NCI-H2196 (cell line): ENCODE measurements around the gene DMD.

ENCODE experiments used
- DNase-seq: peaks from one replicate; lab custom pipeline; 2025; ENCODE audit not compliant: unreplicated experiment; lab: John Stamatoyannopoulos, UW

DMD gene

GRCh38 chrX:31318866-31319265, 1892.5 kb downstream of the DMD start:
- DNase-seq = no peak

DNA sequence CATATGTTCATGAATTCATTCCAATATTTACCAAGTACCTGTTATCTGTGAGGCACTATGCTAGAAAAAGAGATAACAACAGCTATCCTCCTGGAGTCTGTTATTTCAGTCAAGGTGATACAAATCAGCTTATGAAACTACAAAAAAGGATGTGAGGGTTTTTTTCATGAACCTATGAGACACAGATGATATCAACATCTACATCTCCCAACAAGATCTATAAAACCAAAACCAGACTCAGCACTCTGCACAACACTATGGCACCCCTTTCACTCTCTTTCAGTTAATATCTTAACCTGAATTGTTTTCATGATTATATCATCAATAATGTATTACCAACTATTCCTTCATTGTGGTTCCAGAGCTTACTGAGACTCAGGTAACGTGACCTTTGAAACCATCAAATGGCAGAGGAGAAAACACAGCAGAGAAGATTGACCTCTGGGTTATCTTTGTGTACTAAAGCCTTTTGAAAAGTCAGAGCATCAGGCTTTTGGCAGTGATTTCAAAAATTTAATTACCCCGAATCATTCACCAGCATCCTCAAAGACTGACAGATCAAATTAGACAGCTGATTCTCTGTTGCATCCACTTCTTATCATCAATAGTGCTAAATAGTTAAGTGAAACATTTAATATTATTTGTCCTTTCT, 1894.9 kb downstream of the DMD start:
- no peak for DNase-seq

DNA sequence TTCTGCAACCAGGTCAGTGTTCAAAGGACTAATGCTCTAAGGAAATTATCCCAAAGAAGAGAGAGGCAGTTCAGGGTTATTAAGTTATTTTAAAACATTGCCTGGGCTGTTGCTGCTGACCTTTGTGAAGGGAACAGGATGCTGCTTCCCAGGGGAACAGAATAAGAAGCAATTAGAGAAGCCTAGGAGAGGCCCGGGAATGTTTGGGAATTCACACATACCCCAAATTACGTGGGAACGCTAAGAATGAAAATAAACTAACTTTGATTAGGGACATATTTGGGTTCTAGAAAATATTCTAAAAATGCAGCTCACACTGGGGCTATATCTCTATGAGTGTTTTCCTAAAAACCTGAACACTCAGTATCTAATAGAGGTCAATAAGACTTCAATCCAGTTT, 1896.4 kb downstream of the DMD start:
- no peak for DNase-seq

DNA sequence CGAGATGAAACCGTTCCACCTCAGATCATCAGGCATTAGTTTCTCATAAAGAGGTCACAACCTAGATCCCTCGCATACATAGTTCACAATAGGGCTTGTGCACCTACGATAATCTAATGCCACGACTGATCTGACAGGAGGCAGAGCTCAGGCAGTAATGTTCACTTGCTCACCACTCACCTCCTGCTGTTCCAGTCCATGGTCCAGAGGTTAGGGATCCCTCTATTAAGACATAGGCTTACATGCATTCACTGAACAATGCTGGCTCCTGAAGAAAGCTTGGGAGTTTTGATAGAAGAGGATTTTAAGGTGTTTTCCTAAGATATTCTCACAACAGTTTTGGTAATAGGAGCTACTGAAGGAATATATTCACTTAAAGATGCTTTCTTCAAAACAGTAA, 1903.4 kb downstream of the DMD start:
- no peak for DNase-seq

GRCh38 chrX:31302573-31303075, 1908.7 kb downstream of the DMD start:
- DNase-seq = no peak

- no peak for DNase-seq
These were observed 1909.4 kb downstream of the DMD start for GRCh38 chrX:31301941-31302340.

- DNase-seq = no peak
These were observed 1910.1 kb downstream of the DMD start for GRCh38 chrX:31301203-31301602.

GRCh38 chrX:31298916-31299315, 1912.4 kb downstream of the DMD start:
- DNase-seq = no peak

DNA sequence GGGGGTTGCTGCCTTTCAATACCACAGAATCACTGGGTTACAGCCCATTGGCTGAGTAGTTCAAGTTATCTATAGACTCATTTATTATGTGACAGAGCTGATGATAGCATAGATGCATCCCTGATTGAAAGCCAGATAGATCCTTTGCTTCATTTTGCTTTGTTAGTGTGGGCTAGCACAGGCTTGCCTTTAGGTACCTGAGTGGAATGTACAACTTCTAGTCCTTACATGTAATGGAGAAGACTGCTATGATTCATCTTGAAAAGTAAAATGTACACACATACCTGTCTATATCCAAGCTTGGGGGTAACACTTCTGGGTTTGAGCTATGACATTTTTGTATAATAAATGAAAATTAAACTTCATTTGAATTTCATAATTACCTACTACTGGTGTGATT, 1913.5 kb downstream of the DMD start:
- no peak for DNase-seq

DNA sequence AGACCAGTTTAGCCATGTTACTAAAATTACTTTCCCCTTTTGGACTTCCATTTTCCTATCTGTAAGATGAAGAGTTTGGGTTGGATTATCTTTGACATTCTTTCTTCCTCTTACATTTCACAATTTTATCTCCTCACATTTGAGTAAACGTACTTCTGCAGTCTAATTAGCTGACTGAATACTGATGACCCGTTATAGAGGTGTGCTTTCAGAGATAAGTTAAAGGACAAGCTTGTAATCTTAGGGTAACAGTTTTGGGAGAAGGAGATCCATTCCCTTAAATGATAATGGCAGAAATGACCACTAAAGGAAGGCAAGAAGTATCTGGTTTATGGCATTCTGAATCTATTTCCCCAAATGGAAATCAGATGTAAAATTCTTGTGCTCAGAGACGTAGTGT, 1916.9 kb downstream of the DMD start:
- no peak for DNase-seq

GRCh38 chrX:31293409-31293808, 1917.9 kb downstream of the DMD start:
- no peak for DNase-seq

DNA sequence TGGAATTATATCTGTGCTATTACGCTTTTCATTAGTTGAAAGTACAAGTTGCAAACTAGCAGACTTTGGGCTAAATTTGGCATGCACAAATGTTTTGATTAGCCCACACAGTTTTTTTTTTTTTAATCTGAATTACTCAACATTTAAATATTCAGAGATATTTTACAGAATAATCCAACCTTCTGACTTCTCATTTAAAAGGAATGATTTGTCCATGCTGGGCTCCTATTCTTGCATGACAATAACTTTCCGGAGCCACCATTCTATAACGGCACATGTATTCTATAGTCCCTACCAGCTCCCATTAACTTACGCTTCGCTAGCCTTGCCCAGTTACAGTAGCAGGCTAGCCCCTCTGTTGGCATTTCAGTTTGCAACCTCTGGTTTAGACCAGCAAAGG, 1920.2 kb downstream of the DMD start:
- no peak for DNase-seq

DNA sequence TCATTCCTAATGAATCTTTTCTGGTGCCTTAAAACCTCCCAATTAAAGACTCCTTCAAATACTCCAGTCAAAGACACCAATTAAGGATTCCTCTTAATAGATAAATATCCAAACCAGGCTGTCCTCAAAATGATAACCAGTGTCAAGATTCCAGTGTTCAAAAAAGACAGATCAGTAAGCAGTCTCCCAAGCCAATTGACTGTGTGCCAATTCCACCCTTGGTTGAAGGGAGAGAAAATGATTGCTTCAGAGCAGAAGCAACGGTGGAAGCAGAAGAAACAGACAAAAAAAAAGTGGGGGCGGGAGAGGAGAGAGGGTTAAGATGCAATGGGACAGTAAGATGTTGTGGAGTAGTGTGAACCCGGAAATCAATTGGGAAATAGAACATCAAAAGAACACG, 1923.5 kb downstream of the DMD start:
- no peak for DNase-seq

DNA sequence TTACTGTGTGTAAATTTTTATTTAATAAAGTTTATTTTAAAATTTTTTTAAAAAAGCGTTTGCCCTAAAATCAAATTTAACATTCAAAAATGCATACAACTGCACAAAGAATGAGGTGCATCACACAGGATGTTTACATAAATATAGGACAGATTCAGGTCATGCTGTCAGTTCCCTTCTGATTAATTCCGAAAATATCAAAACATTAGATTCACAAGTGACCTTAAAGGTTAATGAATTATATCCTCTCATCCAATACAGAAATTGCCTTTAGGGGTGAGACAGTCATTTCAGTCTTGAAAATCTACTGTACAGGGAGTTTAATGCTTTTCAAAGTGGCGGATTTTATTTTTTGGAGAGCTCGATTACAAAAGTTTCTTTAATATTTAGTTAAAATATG, 1930.8 kb downstream of the DMD start:
- DNase-seq = no peak

DNA sequence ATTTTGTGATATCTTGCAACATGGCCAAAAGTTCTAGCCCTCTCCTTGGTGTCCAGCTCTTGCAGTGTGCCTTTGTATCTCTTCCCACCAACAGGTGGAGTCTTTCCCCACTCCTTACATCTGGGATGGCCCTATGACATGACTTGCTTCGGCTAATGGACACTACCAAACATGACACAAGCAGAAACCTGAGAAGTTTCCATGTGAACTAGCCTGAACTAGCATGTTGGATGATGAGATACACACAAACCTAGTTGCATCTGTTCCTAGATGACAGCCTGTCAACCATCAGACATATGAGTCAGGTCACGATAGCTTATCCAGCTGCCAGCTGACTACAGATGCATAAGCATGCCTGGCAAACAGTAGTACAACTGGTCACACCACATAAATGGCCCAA, 1932.0 kb downstream of the DMD start:
- DNase-seq = no peak

GRCh38 chrX:31272472-31272775, 1938.9 kb downstream of the DMD start:
- no peak for DNase-seq

- DNase-seq = no peak
These were observed 1939.5 kb downstream of the DMD start for GRCh38 chrX:31271615-31272471.

DNA sequence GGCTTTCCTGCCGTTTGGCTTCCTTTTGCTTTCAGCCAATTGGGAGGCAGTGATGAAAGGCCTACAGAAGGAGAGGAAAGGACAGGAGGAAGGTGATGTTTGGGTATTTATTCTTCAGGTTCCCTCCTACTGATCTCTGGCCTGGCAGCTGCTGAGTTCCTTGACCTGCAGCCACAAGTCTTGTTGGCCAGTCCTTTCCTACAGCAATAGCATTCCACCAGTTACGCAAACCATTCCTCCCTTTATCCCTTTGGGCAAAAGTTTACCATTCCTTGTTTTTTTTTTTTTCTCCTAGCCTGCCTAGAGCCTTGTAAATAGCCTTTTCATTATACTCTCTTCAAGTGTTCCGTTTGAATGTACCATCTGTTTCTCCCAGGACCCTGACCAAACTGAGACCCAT, 1941.4 kb downstream of the DMD start:
- no peak for DNase-seq

GRCh38 chrX:31268359-31268758, 1943.0 kb downstream of the DMD start:
- DNase-seq = no peak

- no peak for DNase-seq
These were observed 1944.9 kb downstream of the DMD start for GRCh38 chrX:31266203-31267076.

DNA sequence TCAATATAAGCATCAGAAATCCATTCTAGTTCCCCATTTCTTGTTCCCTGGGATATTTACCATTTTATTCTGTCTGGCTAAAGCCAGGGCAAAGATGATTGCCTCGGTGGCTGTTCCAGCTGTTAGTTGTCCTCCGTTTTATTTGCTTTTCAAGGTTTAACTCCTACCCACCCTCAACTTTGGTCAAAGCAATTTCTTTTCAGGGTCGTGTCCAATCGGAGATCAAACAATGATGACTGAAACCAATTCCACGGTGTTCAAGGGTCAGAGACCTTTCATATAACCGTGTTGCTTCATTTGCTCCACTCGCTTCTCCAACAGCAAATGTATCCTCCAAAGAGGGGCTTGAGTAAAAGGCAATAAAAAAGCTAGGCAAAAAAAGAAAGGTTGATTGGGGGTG, 1946.0 kb downstream of the DMD start:
- no peak for DNase-seq

DNA sequence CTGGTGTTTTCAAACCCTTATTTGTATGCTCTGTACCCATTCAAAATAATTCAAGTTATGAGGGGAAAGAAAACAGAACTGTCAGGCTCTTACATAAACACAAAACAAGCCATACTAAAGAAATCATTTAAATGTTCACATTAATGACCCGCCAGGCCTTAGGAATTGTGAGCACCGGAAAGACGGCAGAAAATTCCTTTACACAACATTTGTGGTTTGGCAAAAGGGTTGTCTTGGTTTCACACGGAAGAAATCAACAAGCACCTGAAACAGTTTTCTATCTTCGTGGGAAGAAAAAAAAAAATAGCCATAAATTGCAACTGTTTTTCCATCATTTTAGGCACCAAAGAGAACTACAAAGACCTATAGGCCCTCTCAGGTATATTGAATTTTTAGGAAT, 1951.0 kb downstream of the DMD start:
- no peak for DNase-seq
